ENCODE data around the gene NUP37.

DNA sequence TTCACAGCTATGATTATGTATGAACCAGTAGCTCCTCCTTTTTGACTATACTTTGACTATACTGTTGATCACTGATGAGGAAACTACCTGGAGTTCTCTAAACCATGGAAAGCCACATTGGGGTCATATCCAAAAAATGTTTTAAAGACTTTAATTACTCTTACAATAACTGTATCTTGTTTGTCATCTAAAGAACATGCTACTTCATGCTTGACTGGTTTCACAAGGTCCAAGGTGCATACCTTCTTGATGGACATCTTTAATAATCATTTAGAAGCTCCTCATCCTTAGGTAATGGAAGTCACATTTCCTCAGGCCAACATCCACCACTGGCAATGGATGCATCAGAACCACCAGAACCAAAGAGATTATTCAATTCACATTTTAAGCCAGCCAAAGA lies 88.1 kb downstream of the NUP37 start:
- no peak for TF ChIP-seq POLR2A (IDR thresholded peaks at IDR 0.05)
- no peak for TF ChIP-seq CTCF (IDR thresholded peaks at IDR 0.05)
